Dermis blood vessel endothelial cell (primary cell): ENCODE results near the gene SP110. TPM values are rescaled to one million over a fixed set of nuclear protein-coding genes. Genes with fewer than 3 reads are reported as not detected.
A peak's percentile ranks its signal among the peaks of the same experiment; 100 is the strongest.

ENCODE experiments used
- DNase-seq: peaks from one replicate; pipeline ENCODE4 v3.0.0; 2010
- total RNA-seq: library from RNA; depleted of rRNA; stranded (reverse); fragments of >200 nt; gene quantifications from 2 replicates; pipeline ENCODE4 v1.2.3, GENCODE V29; 2014

SP110 gene
- total RNA-seq, 1 donor from 2014 or later: 5.3 TPM

GRCh38 chr2:230166557-230167170, 53.1 kb downstream of the SP110 start:
- DNase-seq: no peak

GRCh38 chr2:230164139-230164538, 55.6 kb downstream of the SP110 start:
- DNase-seq: no peak

GRCh38 chr2:230162981-230163380, 56.8 kb downstream of the SP110 start:
- no peak for DNase-seq

- no peak for DNase-seq
These were observed 58.6 kb downstream of the SP110 start for GRCh38 chr2:230161184-230161583.

- peak; percentile 73 for DNase-seq
These were observed 59.6 kb downstream of the SP110 start for GRCh38 chr2:230160112-230160660.

GRCh38 chr2:230158468-230158867, 61.3 kb downstream of the SP110 start:
- DNase-seq: no peak

GRCh38 chr2:230156782-230157699, 62.7 kb downstream of the SP110 start:
- no peak for DNase-seq

- DNase-seq: no peak
These were observed 64.4 kb downstream of the SP110 start for GRCh38 chr2:230155359-230155758.

GRCh38 chr2:230153390-230153976, 66.3 kb downstream of the SP110 start:
- DNase-seq: no peak

- no peak for DNase-seq
These were observed 67.5 kb downstream of the SP110 start for GRCh38 chr2:230152334-230152733.

- DNase-seq: no peak
These were observed 75.4 kb downstream of the SP110 start for GRCh38 chr2:230144355-230144754.

- no peak for DNase-seq
These were observed 79.1 kb downstream of the SP110 start for GRCh38 chr2:230140667-230141066.

GRCh38 chr2:230137902-230138539, 81.8 kb downstream of the SP110 start:
- DNase-seq: no peak

- no peak for DNase-seq
These were observed 84.7 kb downstream of the SP110 start for GRCh38 chr2:230135130-230135525.

GRCh38 chr2:230134496-230135129, 85.2 kb downstream of the SP110 start:
- DNase-seq: peak; percentile 90

GRCh38 chr2:230131366-230131765, 88.4 kb downstream of the SP110 start:
- DNase-seq: no peak

GRCh38 chr2:230130668-230131364, 89.0 kb downstream of the SP110 start:
- peak; percentile 79 for DNase-seq

- DNase-seq: no peak
These were observed 90.4 kb downstream of the SP110 start for GRCh38 chr2:230129343-230129742.

GRCh38 chr2:230128623-230129342, 91.0 kb downstream of the SP110 start:
- DNase-seq: no peak

- no peak for DNase-seq
These were observed 92.6 kb downstream of the SP110 start for GRCh38 chr2:230127195-230127594.
